Panc1 (cell line): ENCODE measurements around the gene FAR2. TPM values are rescaled to one million over a fixed set of nuclear protein-coding genes. Genes with fewer than 3 reads are reported as not detected.

Experiments
- ATAC-seq: fragments of 200-7000 bp; cut with Tn5 transposase; 2 replicates; pipeline ENCODE4 v1.9.1; 2020; ENCODE audit warnings: mild to moderate bottlenecking, moderate library complexity
- BruUV-seq: library from RNA; stranded (reverse); fragments of 400-500 nt; replicated peaks from 2 replicates; lab custom pipeline; 2021; lab: Mats Ljungman, UMichigan
- CTCF ChIA-PET: fragments of 300-600 bp; sonication (Branson Sonifier 250); formaldehyde crosslinking; loops from one replicate; lab custom pipeline; 2022; ENCODE audit warnings: antibody characterized with exemption; lab: Charles Lee
- POLR2A ChIA-PET: fragments of 300-600 bp; sonication (Branson Sonifier 250); formaldehyde crosslinking; loops from one replicate; lab custom pipeline; 2022; ENCODE audit warnings: antibody characterized with exemption; lab: Charles Lee
- DNase-seq: peaks from one replicate; pipeline ENCODE4 v3.0.0-alpha.2; 2010; ENCODE audit warnings: low read depth, low spot score
- H3K27ac ChIP-seq: 2 replicates; pipeline ENCODE4 v1.5.1; 2011; ENCODE audit warnings: mild to moderate bottlenecking, low read length, inconsistent platforms
- H3K27me3 ChIP-seq: fragments of 200-500 bp; sonication (Bioruptor generic); 2 replicates; pipeline ENCODE4 v1.6.0; 2014; ENCODE audit warnings: low read length, inconsistent platforms; ENCODE audit not compliant: control insufficient read depth, insufficient read depth
- H3K36me3 ChIP-seq: fragments of 200-500 bp; sonication (Bioruptor generic); 2 replicates; pipeline ENCODE4 v1.5.1; 2014; ENCODE audit warnings: inconsistent platforms, mild to moderate bottlenecking, low read length, moderate library complexity; ENCODE audit not compliant: control insufficient read depth, insufficient read depth
- H3K4me1 ChIP-seq: 2 replicates; pipeline ENCODE4 v1.5.1; 2011; ENCODE audit warnings: inconsistent platforms, mild to moderate bottlenecking, low read length, moderate library complexity; ENCODE audit not compliant: control insufficient read depth, insufficient read depth
- H3K4me3 ChIP-seq, 2 experiments: 2 replicates each; pipeline ENCODE4 v1.5.1; 2011 to 2012; ENCODE audit warnings: low read depth in 2 of 2, low read length in 2 of 2, mild to moderate bottlenecking in 2 of 2, inconsistent platforms in 1 of 2, moderate library complexity in 1 of 2
- H3K9me3 ChIP-seq: fragments of 200-500 bp; sonication (Bioruptor generic); 2 replicates; pipeline ENCODE4 v1.5.1; 2014; ENCODE audit warnings: low read depth, mild to moderate bottlenecking, inconsistent platforms, low read length, moderate library complexity; ENCODE audit not compliant: control insufficient read depth, insufficient read depth
- POLR2AphosphoS5 ChIP-seq: IDR thresholded peaks from 2 replicates; pipeline ENCODE4 v1.6.1; 2012; ENCODE audit warnings: mild to moderate bottlenecking, low read depth, low read length, moderate library complexity
- SIN3A ChIP-seq: IDR thresholded peaks from 2 replicates; pipeline ENCODE4 v1.6.1; 2012; ENCODE audit warnings: low read depth, mild to moderate bottlenecking, low read length, moderate library complexity, borderline replicate concordance; ENCODE audit not compliant: insufficient read depth
- TCF7L2 ChIP-seq: IDR thresholded peaks from 2 replicates; pipeline ENCODE4 v1.6.1; 2011; ENCODE audit warnings: mild to moderate bottlenecking, low read depth, low read length, inconsistent platforms
- in situ Hi-C: cut with HindIII; loops from 2 replicates; pipeline ENCODE4 v1.10.0; 2016; ENCODE audit warnings: low sequenced_read_pairs, low pct_unique_long_range_greater_than_20kb
- intact Hi-C: fragments of 100-400 bp; cut with micrococcal nuclease; formaldehyde crosslinking; loops from one replicate; pipeline ENCODE4 v1.10.0; 2022; ENCODE audit not compliant: unreplicated experiment
- total RNA-seq: library from RNA; stranded (reverse); gene quantifications from one replicate; pipeline ENCODE4 v1.2.1, GENCODE V29; 2021; ENCODE audit not compliant: unreplicated experiment
- TF ChIP-seq, protein P1 (sequence below): fragments of 450-650 bp; IDR thresholded peaks from 2 replicates; pipeline ENCODE4 v1.5.1; 2017; ENCODE audit warnings: mild to moderate bottlenecking
- TF ChIP-seq, protein P2 (sequence below), 2 experiments: IDR thresholded peaks; 2 replicates each; pipeline ENCODE4 v1.6.1; 2011 to 2012; ENCODE audit warnings: low read depth in 2 of 2, control low read depth in 1 of 2, low read length in 1 of 2, mild to moderate bottlenecking in 1 of 2, moderate library complexity in 1 of 2; ENCODE audit not compliant: insufficient read depth in 1 of 2

FAR2 gene
- total RNA-seq, 1 experiment from 2014 or later, result 6.2 TPM

DNA sequence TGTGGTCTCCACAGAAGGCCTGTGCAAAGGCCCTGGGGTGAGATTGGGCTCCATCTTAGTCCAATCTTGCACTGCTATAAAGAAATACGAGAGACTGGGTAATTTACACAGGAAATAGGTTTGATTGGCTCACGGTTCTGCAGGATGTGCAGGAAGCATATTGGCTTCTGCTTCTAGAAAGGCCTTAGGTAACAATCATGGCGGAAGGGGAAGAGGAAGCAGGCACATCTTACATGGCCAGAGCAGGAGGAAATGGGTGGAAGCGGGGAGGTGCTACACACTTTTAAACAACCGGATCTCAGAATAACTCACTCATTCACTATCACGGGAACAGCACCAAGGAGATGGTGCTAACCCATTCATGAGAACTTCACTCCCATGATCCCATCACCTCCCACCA is 55.4 kb downstream of the FAR2 start:
- no peak overlapping the region for H3K27ac ChIP-seq

DNA sequence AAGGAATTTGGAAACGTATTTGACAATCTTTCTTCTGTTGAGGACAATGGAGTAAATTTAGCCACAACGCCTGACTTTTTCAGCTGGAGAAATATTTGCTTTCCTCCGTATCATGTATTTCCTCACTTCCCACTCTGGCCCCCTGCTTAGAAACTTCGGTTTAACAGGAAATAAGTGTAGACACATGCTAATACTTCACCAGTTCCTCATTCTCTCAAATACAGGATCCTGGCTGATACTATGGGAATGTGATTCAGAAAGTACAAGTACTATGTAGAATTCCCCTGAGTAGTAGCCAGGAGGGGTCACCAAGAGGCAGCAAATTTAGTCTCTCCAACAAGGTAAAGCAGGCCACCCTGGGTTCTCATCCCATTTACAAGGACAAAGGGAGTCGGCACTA is 58.0 kb downstream of the FAR2 start:
- Histone ChIP-seq H3K4me1 (no peaks in the 10 kb centered on the region), H3K27ac (no peak overlapping the region), H3K36me3 (no peaks in the 10 kb centered on the region), H3K4me3 (no peak overlapping the region), H3K9me3 (no peaks in the 10 kb centered on the region), H3K27me3 (no peaks in the 10 kb centered on the region)
- ATAC-seq, result no peak
- DNase-seq, result no peak
- POLR2A ChIA-PET, result no interaction called here
- TF ChIP-seq POLR2AphosphoS5, result no peak
- TF ChIP-seq, protein P1, sequence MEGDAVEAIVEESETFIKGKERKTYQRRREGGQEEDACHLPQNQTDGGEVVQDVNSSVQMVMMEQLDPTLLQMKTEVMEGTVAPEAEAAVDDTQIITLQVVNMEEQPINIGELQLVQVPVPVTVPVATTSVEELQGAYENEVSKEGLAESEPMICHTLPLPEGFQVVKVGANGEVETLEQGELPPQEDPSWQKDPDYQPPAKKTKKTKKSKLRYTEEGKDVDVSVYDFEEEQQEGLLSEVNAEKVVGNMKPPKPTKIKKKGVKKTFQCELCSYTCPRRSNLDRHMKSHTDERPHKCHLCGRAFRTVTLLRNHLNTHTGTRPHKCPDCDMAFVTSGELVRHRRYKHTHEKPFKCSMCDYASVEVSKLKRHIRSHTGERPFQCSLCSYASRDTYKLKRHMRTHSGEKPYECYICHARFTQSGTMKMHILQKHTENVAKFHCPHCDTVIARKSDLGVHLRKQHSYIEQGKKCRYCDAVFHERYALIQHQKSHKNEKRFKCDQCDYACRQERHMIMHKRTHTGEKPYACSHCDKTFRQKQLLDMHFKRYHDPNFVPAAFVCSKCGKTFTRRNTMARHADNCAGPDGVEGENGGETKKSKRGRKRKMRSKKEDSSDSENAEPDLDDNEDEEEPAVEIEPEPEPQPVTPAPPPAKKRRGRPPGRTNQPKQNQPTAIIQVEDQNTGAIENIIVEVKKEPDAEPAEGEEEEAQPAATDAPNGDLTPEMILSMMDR, result no peak
- BruUV-seq, result no TSS peak
- CTCF ChIA-PET, result no interaction called here
- intact Hi-C loops (no loop called here), in situ Hi-C loops (no loop called here)

More for the DNA sequence above, 55.4 kb downstream of the FAR2 start:
- H3K4me3 ChIP-seq, result no peak overlapping the region
- no peaks in the 10 kb centered on the region for H3K27me3 ChIP-seq
- POLR2A ChIA-PET, result no interaction called here
- no peak for TF ChIP-seq POLR2AphosphoS5
- TF ChIP-seq, protein P2, sequence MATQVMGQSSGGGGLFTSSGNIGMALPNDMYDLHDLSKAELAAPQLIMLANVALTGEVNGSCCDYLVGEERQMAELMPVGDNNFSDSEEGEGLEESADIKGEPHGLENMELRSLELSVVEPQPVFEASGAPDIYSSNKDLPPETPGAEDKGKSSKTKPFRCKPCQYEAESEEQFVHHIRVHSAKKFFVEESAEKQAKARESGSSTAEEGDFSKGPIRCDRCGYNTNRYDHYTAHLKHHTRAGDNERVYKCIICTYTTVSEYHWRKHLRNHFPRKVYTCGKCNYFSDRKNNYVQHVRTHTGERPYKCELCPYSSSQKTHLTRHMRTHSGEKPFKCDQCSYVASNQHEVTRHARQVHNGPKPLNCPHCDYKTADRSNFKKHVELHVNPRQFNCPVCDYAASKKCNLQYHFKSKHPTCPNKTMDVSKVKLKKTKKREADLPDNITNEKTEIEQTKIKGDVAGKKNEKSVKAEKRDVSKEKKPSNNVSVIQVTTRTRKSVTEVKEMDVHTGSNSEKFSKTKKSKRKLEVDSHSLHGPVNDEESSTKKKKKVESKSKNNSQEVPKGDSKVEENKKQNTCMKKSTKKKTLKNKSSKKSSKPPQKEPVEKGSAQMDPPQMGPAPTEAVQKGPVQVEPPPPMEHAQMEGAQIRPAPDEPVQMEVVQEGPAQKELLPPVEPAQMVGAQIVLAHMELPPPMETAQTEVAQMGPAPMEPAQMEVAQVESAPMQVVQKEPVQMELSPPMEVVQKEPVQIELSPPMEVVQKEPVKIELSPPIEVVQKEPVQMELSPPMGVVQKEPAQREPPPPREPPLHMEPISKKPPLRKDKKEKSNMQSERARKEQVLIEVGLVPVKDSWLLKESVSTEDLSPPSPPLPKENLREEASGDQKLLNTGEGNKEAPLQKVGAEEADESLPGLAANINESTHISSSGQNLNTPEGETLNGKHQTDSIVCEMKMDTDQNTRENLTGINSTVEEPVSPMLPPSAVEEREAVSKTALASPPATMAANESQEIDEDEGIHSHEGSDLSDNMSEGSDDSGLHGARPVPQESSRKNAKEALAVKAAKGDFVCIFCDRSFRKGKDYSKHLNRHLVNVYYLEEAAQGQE (IDR thresholded peaks at IDR 0.05; ENCODE audit: insufficient read depth in 1 of 2, low read depth in 2 of 2, low read length in 1 of 2), result no peak
- TF ChIP-seq TCF7L2, result no peak
- TF ChIP-seq SIN3A, result no peak
- TF ChIP-seq, protein P1, result no peak
- no peaks in the 10 kb centered on the region for H3K36me3 ChIP-seq
- no peak for ATAC-seq
- no peak for DNase-seq
- H3K4me1 ChIP-seq, result no peaks in the 10 kb centered on the region
- BruUV-seq, result no TSS peak
- CTCF ChIA-PET, result no interaction called here
- no peaks in the 10 kb centered on the region for H3K9me3 ChIP-seq
- intact Hi-C loops, result no loop called here
- in situ Hi-C loops, result no loop called here

DNA sequence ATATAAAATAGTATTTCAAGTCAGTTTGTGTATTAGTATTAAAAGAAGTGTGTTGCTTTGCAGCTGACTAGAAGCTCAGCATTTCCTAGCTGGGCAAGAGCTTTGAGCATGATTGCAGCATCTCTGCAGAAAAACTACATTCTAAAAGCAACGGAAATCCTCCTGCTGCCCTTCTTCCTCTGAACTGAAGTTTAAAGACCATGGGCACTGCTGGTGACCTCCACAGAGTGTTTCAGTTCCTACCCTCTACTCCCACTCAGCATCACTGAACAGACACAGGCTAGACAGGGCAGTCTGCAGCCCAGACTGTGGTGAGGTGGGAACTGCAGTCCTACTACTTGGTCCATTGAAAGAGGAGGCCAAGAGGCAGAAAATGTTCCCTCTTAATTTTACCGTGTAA is 59.0 kb downstream of the FAR2 start:
- CTCF ChIA-PET, result no interaction called here
- DNase-seq (no peak), ATAC-seq (no peak)
- Histone ChIP-seq H3K4me1 (no peaks in the 10 kb centered on the region), H3K9me3 (no peaks in the 10 kb centered on the region), H3K27ac (no peak overlapping the region), H3K4me3 (no peak overlapping the region), H3K27me3 (no peaks in the 10 kb centered on the region), H3K36me3 (no peaks in the 10 kb centered on the region)
- intact Hi-C loops, result no loop called here
- TF ChIP-seq SIN3A, result no peak
- TF ChIP-seq, protein P1, result no peak
- TF ChIP-seq, protein P2 (IDR thresholded peaks at IDR 0.05; ENCODE audit: insufficient read depth in 1 of 2, low read depth in 2 of 2, low read length in 1 of 2), result no peak
- TF ChIP-seq TCF7L2, result no peak
- no peak for TF ChIP-seq POLR2AphosphoS5
- POLR2A ChIA-PET, result no interaction called here
- in situ Hi-C loops, result no loop called here
- no TSS peak for BruUV-seq
